Measurements from ENCODE around the gene GABRE. TPM values are rescaled to one million over a fixed set of nuclear protein-coding genes. Genes with fewer than 3 reads are reported as not detected.
"Not testable (repeated sequence)": the region's sequence is repeated elsewhere in the genome, so short reads cannot be mapped to it uniquely, and the experiment has no call there.

Gene GABRE
- total RNA-seq, 2 donors from 2014 or later, result not detected

- H3K27ac Mint-ChIP-seq, result no peak overlapping the region
- no peaks in the 10 kb centered on the region for H3K36me3 Mint-ChIP-seq
- DNase-seq (ENCODE audit: low spot score in 2 of 2), result no peak
- no peaks in the 10 kb centered on the region for H3K9me3 Mint-ChIP-seq
- ATAC-seq, result no peak
Observed at GRCh38 chrX:151920101-151920500, 54.4 kb downstream of the GABRE start.

DNA sequence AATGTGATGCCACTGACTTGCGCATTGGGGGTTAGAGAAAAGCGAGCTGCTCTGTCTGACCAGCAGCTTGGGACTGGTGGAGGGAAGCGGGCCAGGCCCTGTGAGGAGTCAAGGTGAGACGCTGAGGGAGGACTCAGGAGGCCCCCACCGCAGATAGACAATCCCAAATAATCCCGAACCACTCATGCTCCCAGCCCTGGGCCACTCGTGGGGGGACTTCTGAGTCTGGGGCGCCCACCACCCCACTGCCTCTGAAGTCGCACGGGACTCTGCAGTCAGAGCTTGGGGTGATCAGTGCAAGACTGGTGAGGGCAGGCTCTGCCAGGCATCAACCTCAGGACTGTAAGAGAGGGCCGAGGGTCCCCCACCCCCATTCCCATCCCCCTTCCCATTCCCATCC, 54.9 kb downstream of the GABRE start:
- Mint-ChIP-seq H3K9me3 (no peaks in the 10 kb centered on the region), H3K27ac (no peak overlapping the region), H3K36me3 (no peaks in the 10 kb centered on the region)
- DNase-seq (ENCODE audit: low spot score in 2 of 2) (no peak), ATAC-seq (no peak)

DNA sequence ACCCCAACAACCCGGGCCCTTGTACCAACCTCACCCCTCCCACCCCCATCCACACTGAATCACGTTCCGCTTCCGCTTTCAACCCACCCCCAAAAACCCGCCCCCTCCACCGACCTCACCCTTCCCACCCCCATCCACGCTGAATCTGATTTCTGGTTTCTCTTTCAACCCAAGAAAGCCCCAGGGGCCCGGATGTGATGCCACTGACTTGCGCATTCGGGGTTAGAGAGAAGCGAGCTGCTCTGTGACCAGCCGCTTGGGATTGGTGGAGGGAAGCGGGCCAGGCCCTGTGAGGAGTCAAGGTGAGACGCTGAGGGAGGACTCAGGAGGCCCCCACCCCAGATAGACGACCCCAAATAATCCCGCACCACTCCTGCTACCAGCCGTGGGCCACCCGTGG, 55.7 kb downstream of the GABRE start:
- ATAC-seq; DNase-seq (ENCODE audit: low spot score in 2 of 2); H3K27ac Mint-ChIP-seq; H3K36me3 Mint-ChIP-seq; H3K9me3 Mint-ChIP-seq: not testable (repeated sequence)

GRCh38 chrX:151912780-151913179, 61.7 kb downstream of the GABRE start, which contains the start of gene MAGEA4:
Gene MAGEA4 (plus strand): TSS chrX:151912889. CDS start chrX:151923665, 10,776 bp downstream.
- Mint-ChIP-seq H3K9me3 (no peaks in the 10 kb centered on the region), H3K27ac (no peak within 1 kb of the TSS)
- ATAC-seq, result no peak

GRCh38 chrX:151912221-151912620, 62.3 kb downstream of the GABRE start:
- no peaks in the 10 kb centered on the region for H3K36me3 Mint-ChIP-seq
- H3K27ac Mint-ChIP-seq, result no peak overlapping the region
- DNase-seq (ENCODE audit: low spot score in 2 of 2) (no peak), ATAC-seq (no peak)
- no peaks in the 10 kb centered on the region for H3K9me3 Mint-ChIP-seq

More at GRCh38 chrX:151912780-151913179, 61.7 kb downstream of the GABRE start, which contains the start of gene MAGEA4:
- DNase-seq (ENCODE audit: low spot score in 2 of 2), result no peak
- H3K36me3 Mint-ChIP-seq, result no peaks in the 10 kb centered on the region

GRCh38 chrX:151904989-151905388, 69.5 kb downstream of the GABRE start:
- H3K27ac Mint-ChIP-seq, result no peak overlapping the region
- H3K36me3 Mint-ChIP-seq, result no peaks in the 10 kb centered on the region
- H3K9me3 Mint-ChIP-seq, result no peaks in the 10 kb centered on the region
- ATAC-seq (no peak), DNase-seq (ENCODE audit: low spot score in 2 of 2) (no peak)

Other genes with a start within 250 kb of the GABRE start
- gene CNGA2, start 239.9 kb downstream of the GABRE start, total RNA-seq, result not detected
- not detected for gene MAGEA4, start 61.8 kb downstream of the GABRE start, total RNA-seq
- not detected for gene MAGEA10, start 163.9 kb upstream of the GABRE start, total RNA-seq